ENCODE data around the gene MATCAP1. TPM values are rescaled to one million over a fixed set of nuclear protein-coding genes. Genes with fewer than 3 reads are reported as not detected.

The MATCAP1 gene
- total RNA-seq, 1 donor from 2014 or later: 14.2 TPM

DNA sequence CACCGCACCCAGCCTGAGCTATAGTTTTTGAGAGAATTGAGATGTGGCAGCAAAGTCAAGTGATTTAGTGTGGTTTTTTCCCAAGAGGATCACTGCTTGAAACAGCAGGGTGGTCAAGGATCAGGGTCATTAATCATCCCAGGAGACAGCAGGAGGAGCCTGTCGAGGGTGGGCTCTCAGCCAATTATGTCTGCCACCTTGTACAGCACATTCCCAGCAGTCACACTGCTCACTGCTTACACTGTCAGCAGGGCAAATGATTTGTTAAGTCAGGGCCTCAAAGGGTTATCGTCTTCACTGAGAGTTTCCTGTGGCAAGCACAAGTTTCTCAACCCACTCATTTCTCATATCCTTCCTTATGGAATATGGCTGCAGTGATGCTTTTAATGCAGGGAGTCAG, 46.2 kb downstream of the MATCAP1 start:
- TF ChIP-seq CTCF (IDR thresholded peaks at IDR 0.05; ENCODE audit: borderline replicate concordance): no peak
- H3K27me3 ChIP-seq (ENCODE audit: low read depth): no peaks in the 10 kb centered on the region
- H3K4me1 ChIP-seq: no peaks in the 10 kb centered on the region
- intact Hi-C loops (cut with micrococcal nuclease): no loop called here
- no peak overlapping the region for H3K27ac ChIP-seq (replicated peaks)
- H3K36me3 ChIP-seq: peaks cover 95% of the 10 kb centered on the region
- no peak for DNase-seq
- no peak overlapping the region for H3K4me3 ChIP-seq
- no peaks in the 10 kb centered on the region for H3K9me3 ChIP-seq (replicated peaks)

DNA sequence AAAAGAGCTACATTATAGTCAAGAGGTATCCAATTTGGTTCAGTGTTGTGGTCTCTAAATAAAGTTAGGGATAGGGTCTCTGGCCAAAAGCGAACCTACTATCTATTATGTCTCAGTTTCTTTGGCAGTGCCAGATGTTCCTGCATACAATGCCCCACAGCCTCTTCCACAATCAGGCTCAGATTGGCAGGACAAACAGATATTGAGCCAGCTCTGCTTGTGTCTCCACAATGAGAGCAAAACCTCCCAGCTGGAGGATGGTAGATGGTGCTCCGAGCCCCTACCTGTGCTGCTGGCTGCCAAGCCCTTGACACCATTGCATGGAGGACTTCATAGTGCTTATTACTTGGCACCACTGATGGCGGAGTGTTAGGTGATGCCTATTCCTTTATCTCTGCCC, 54.3 kb downstream of the MATCAP1 start:
- no peak overlapping the region for H3K4me3 ChIP-seq
- intact Hi-C loops (cut with micrococcal nuclease): no loop called here
- no peaks in the 10 kb centered on the region for H3K9me3 ChIP-seq (replicated peaks)
- H3K27ac ChIP-seq (replicated peaks): no peak overlapping the region
- no peak for DNase-seq
- no peaks in the 10 kb centered on the region for H3K27me3 ChIP-seq (ENCODE audit: low read depth)
- peaks cover 77% of the 10 kb centered on the region for H3K36me3 ChIP-seq
- TF ChIP-seq CTCF (IDR thresholded peaks at IDR 0.05; ENCODE audit: borderline replicate concordance): no peak
- peaks cover 18% of the 10 kb centered on the region for H3K4me1 ChIP-seq

- no peak for TF ChIP-seq CTCF (IDR thresholded peaks at IDR 0.05; ENCODE audit: borderline replicate concordance)
- peaks cover 18% of the 10 kb centered on the region for H3K4me1 ChIP-seq
- H3K4me3 ChIP-seq: no peak overlapping the region
- no peak for DNase-seq
- no peaks in the 10 kb centered on the region for H3K9me3 ChIP-seq (replicated peaks)
- H3K27ac ChIP-seq (replicated peaks): no peak overlapping the region
- H3K36me3 ChIP-seq: peaks cover 77% of the 10 kb centered on the region
- H3K27me3 ChIP-seq (ENCODE audit: low read depth): no peaks in the 10 kb centered on the region
- intact Hi-C loops (cut with micrococcal nuclease): no loop called here
Measured at GRCh38 chr16:67128887-67129286, 54.9 kb downstream of the MATCAP1 start.

DNA sequence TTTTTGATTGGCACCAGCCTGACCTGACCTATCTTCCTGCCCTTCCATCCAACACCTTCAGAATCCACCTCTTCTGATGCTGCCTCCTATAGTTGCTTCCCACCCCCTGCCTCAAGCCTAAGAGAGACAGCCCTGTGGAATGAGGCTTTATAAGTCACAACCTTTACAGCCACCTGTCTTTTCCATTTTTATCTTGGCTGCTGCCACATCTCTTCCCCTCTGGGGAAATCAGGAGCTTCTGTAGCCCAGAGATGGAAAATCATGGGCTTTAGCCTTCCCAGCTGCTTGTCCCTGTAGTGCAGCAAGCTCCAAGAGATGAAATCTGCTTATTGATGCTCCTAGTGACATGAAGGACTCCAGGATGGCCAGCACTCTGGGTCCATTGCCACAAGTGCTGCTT, 55.3 kb downstream of the MATCAP1 start:
- Histone ChIP-seq H3K27ac (replicated peaks) (no peak overlapping the region), H3K36me3 (peaks cover 79% of the 10 kb centered on the region)
- intact Hi-C loops (cut with micrococcal nuclease): no loop called here

More for the DNA sequence above, 55.3 kb downstream of the MATCAP1 start:
- H3K4me3 ChIP-seq: no peak overlapping the region
- no peaks in the 10 kb centered on the region for H3K27me3 ChIP-seq (ENCODE audit: low read depth)
- no peak for TF ChIP-seq CTCF (IDR thresholded peaks at IDR 0.05; ENCODE audit: borderline replicate concordance)
- no peak for DNase-seq
- no peaks in the 10 kb centered on the region for H3K9me3 ChIP-seq (replicated peaks)
- H3K4me1 ChIP-seq: peaks cover 18% of the 10 kb centered on the region

Small RNA genes within 50 kb of the gene (microRNA-seq; reads per million reads assigned to microRNA genes)
- 139 reads per million, percentile 59 among the genes with 10 or more reads in this experiment for gene MIR328

Other genes with a start within 250 kb of the MATCAP1 start
- gene CIAO2B, start 249.6 kb downstream of the MATCAP1 start, total RNA-seq: 127 TPM
- 88.5 TPM for gene CES2, start 248.4 kb downstream of the MATCAP1 start, total RNA-seq
- gene CES3, start 222.7 kb downstream of the MATCAP1 start, total RNA-seq: 1.0 TPM
- gene CES4A, start 195.4 kb downstream of the MATCAP1 start, total RNA-seq: 11.0 TPM
- gene CBFB, start 154.8 kb downstream of the MATCAP1 start, total RNA-seq: 25.2 TPM
- gene PHAF1, start 74.0 kb downstream of the MATCAP1 start, total RNA-seq: 10.4 TPM
- gene B3GNT9, start 33.0 kb downstream of the MATCAP1 start, total RNA-seq: 9.8 TPM
- 9.8 TPM for gene TRADD, start 24.1 kb downstream of the MATCAP1 start, total RNA-seq
- 9.4 TPM for gene FBXL8, start 24.0 kb downstream of the MATCAP1 start, total RNA-seq
- 70.5 TPM for gene HSF4, start 19.2 kb downstream of the MATCAP1 start, total RNA-seq
- 110 TPM for gene NOL3, start 13.4 kb downstream of the MATCAP1 start, total RNA-seq
- gene EXOC3L1, start 6.2 kb upstream of the MATCAP1 start, total RNA-seq: 3.9 TPM
- 35.9 TPM for gene E2F4, start 8.2 kb upstream of the MATCAP1 start, total RNA-seq
- 0.80 TPM for gene ELMO3, start 15.2 kb upstream of the MATCAP1 start, total RNA-seq
- gene TMEM208, start 43.2 kb upstream of the MATCAP1 start, total RNA-seq: 11.5 TPM
- gene FHOD1, start 63.5 kb upstream of the MATCAP1 start, total RNA-seq: 18.0 TPM
- 1.3 TPM for gene SLC9A5, start 65.0 kb upstream of the MATCAP1 start, total RNA-seq
- 1.1 TPM for gene PLEKHG4, start 95.6 kb upstream of the MATCAP1 start, total RNA-seq
- not detected for gene KCTD19, start 142.8 kb upstream of the MATCAP1 start, total RNA-seq
- gene LRRC36, start 142.9 kb upstream of the MATCAP1 start, total RNA-seq: not detected
- gene TPPP3, start 209.5 kb upstream of the MATCAP1 start, total RNA-seq: 15.5 TPM
- gene ZDHHC1, start 232.5 kb upstream of the MATCAP1 start, total RNA-seq: 2.9 TPM
- gene HSD11B2, start 247.2 kb upstream of the MATCAP1 start, total RNA-seq: 0.99 TPM